ENCODE data around the gene CHTF18. TPM values are rescaled to one million over a fixed set of nuclear protein-coding genes. Genes with fewer than 3 reads are reported as not detected.

Gene CHTF18
- total and polyA plus RNA-seq, 2 experiments from 2014 or later, result 61.3 to 129 TPM

GRCh38 chr16:746637-747036, 41.8 kb upstream of the CHTF18 start:
- ATAC-seq (no peak), DNase-seq (ENCODE audit: low spot score) (no peak)
- Histone ChIP-seq H3K4me1 (ENCODE audit: insufficient read depth) (no peaks in the 10 kb centered on the region), H3K4me2 (no peak overlapping the region), H3K36me3 (ENCODE audit: insufficient read depth) (no peaks in the 10 kb centered on the region), H3K27ac (ENCODE audit: low read depth) (no peak overlapping the region), H3K4me3 (no peak overlapping the region), H3K27me3 (ENCODE audit: insufficient read depth) (no peaks in the 10 kb centered on the region), H3F3A (replicated peaks; ENCODE audit: low read depth) (0 out of 2 replicates have a peak, but pooled peaks cover 5% of the 10 kb centered on the region), H3K9me2 (ENCODE audit: insufficient read depth) (no peaks in the 10 kb centered on the region), H3K79me2 (replicated peaks; ENCODE audit: insufficient read depth) (no peaks in the 10 kb centered on the region), H4K20me1 (replicated peaks; ENCODE audit: insufficient read depth) (no peaks in the 10 kb centered on the region), H2AFZ (no peak overlapping the region)
- no peak overlapping the region for H3K4me3 Mint-ChIP-seq
- H3K27ac Mint-ChIP-seq, result no peak overlapping the region
- TF ChIP-seq CREB1 (CRISPR knock-in tag; IDR thresholded peaks at IDR 0.05; ENCODE audit: low read depth) (no peak), ZNF331 (CRISPR knock-in tag; IDR thresholded peaks at IDR 0.05; ENCODE audit: low read depth) (no peak), NANOG (IDR thresholded peaks at IDR 0.05; ENCODE audit: borderline replicate concordance) (no peak)
- no peaks in the 10 kb centered on the region for H3K36me3 Mint-ChIP-seq (ENCODE audit: low read depth)
- no peaks in the 10 kb centered on the region; the same call in 2 of the 3 replicates for H3K9me3 Mint-ChIP-seq
- H3K4me1 Mint-ChIP-seq, result peaks cover 10% of the 10 kb centered on the region
- H3K27me3 Mint-ChIP-seq (ENCODE audit: insufficient read depth, low read depth, poor library complexity), result peaks cover 13% of the 10 kb centered on the region

- no peaks in the 10 kb centered on the region for H3K79me2 ChIP-seq (replicated peaks; ENCODE audit: insufficient read depth)
- no peak overlapping the region for H3K4me3 ChIP-seq
- H3K27me3 ChIP-seq (ENCODE audit: insufficient read depth), result no peaks in the 10 kb centered on the region
- H3K4me2 ChIP-seq, result no peak overlapping the region
- H3K4me3 Mint-ChIP-seq, result no peak overlapping the region
- no peak for DNase-seq (ENCODE audit: low spot score)
- no peaks in the 10 kb centered on the region for H3K36me3 Mint-ChIP-seq (ENCODE audit: low read depth)
- H3K9me3 Mint-ChIP-seq, result no peaks in the 10 kb centered on the region; the same call in 2 of the 3 replicates
- no peak overlapping the region for H3K27ac ChIP-seq (ENCODE audit: low read depth)
- TF ChIP-seq EZH2 (IDR thresholded peaks at IDR 0.05; ENCODE audit: low read depth, unreplicated experiment), result no peak
- no peak for TF ChIP-seq CTCF (conservative IDR thresholded peaks at IDR 0.05; ENCODE audit: low read depth in 2 of 2)
- TF ChIP-seq EZH2phosphoT487 (IDR thresholded peaks at IDR 0.05; ENCODE audit: unreplicated experiment), result no peak
- TF ChIP-seq ETS1 (IDR thresholded peaks at IDR 0.05), result no peak
- TF ChIP-seq ZNF114 (CRISPR knock-in tag; IDR thresholded peaks at IDR 0.05), result no peak
- no peak for TF ChIP-seq STAT1 (IDR thresholded peaks at IDR 0.05; ENCODE audit: unreplicated experiment)
- no peak for TF ChIP-seq NANOG (IDR thresholded peaks at IDR 0.05; ENCODE audit: borderline replicate concordance)
- ATAC-seq, result no peak
- H3K36me3 ChIP-seq (ENCODE audit: insufficient read depth), result no peaks in the 10 kb centered on the region
- H3K9me2 ChIP-seq (ENCODE audit: insufficient read depth), result no peaks in the 10 kb centered on the region
- H4K20me1 ChIP-seq (replicated peaks; ENCODE audit: insufficient read depth), result no peaks in the 10 kb centered on the region
- no peak overlapping the region for H2AFZ ChIP-seq
- peaks cover 18% of the 10 kb centered on the region for H3K27me3 Mint-ChIP-seq (ENCODE audit: insufficient read depth, low read depth, poor library complexity)
- peaks cover 21% of the 10 kb centered on the region for H3K4me1 Mint-ChIP-seq
- H3K4me1 ChIP-seq (ENCODE audit: insufficient read depth), result peaks cover 5% of the 10 kb centered on the region
- no peak overlapping the region for H3K27ac Mint-ChIP-seq
- H3F3A ChIP-seq (replicated peaks; ENCODE audit: low read depth), result 0 out of 2 replicates have a peak, but pooled peaks cover 5% of the 10 kb centered on the region
These were observed 40.3 kb upstream of the CHTF18 start for GRCh38 chr16:747978-748746.
